ENCODE data around the gene MAST4. TPM values are rescaled to one million over a fixed set of nuclear protein-coding genes. Genes with fewer than 3 reads are reported as not detected.
A peak's percentile ranks its signal among the peaks of the same experiment; 100 is the strongest.

Gene MAST4
- total RNA-seq, 1 experiment from 2014 or later = 0.40 TPM

- no peak for DNase-seq (ENCODE audit: low spot score)
These were observed 276.6 kb downstream of the MAST4 start for GRCh38 chr5:66872736-66873331.

DNA sequence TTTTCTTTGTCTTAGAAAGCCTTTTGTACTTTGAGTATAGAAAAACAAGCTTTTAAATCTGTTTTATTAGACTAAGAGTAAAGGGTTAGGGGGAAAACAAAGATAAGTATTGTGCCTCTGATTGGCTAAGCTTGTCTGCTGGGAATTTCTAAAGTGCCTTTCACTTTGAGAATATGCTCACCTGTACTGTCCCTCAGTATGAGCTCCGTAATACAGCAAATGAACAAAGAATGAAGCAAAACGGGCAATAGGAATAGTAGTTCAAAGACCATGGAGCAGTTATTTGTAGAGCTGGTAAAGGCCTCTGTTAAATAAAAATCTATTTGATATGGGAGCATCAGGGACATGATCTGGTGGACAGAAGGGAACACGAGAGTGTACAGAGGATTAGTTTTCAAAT lies 277.8 kb downstream of the MAST4 start:
- DNase-seq (ENCODE audit: low spot score) = no peak

GRCh38 chr5:66875315-66875714 lies 279.1 kb downstream of the MAST4 start:
- DNase-seq (ENCODE audit: low spot score) = no peak

GRCh38 chr5:66876266-66876807 lies 280.1 kb downstream of the MAST4 start:
- DNase-seq (ENCODE audit: low spot score) = no peak

GRCh38 chr5:66877843-66878242 lies 281.6 kb downstream of the MAST4 start:
- DNase-seq (ENCODE audit: low spot score) = peak; percentile 11

DNA sequence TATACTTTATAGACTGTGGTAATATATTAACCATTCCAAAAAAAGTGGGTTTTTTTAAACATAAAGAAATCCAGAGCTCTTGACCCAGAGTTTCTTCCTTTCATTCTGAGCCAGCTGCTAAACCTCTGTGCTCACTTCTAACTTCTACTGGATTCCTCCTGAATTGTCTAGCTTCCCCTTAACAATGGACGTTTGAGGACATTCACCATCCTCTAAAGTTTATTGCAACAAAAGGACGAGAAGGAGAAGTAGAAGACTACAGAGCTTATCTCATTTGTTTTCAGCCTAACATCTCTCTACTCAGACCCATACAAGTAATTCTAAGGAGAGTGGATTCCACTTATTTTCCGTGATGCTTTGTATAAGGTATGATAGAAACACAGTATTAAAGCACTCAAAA lies 284.2 kb downstream of the MAST4 start:
- no peak for DNase-seq (ENCODE audit: low spot score)

- DNase-seq (ENCODE audit: low spot score) = no peak
These were observed 285.4 kb downstream of the MAST4 start for GRCh38 chr5:66881480-66882161.

DNA sequence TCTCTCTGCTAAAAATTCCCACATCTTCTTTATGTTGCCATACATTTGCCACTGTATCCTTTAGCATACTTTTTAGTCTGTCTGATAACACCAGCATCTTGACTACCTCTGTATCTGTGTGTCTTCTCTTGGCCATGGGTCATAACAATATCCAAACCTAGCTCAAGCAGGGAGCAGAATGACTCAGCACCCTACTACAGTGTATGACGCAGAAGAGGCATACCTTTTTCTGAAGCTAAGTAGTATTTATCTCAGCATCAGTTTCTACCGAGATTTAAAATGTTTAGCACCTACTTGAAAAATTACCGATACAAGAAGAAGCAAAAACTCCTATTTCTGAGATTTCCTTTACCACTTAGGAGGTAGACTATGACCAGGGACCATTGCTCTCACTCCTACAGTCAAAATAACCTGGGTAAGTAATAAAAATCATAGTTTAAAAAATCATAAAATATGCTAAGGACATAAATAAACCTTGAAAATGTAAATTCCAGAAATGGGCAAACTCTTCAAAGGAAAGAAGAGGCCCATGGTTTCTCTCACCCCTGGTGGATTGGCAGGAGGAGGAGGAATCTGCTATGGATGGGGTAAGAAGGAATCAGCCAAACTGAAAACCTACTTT lies 286.5 kb downstream of the MAST4 start:
- DNase-seq (ENCODE audit: low spot score) = peak; percentile 19

DNA sequence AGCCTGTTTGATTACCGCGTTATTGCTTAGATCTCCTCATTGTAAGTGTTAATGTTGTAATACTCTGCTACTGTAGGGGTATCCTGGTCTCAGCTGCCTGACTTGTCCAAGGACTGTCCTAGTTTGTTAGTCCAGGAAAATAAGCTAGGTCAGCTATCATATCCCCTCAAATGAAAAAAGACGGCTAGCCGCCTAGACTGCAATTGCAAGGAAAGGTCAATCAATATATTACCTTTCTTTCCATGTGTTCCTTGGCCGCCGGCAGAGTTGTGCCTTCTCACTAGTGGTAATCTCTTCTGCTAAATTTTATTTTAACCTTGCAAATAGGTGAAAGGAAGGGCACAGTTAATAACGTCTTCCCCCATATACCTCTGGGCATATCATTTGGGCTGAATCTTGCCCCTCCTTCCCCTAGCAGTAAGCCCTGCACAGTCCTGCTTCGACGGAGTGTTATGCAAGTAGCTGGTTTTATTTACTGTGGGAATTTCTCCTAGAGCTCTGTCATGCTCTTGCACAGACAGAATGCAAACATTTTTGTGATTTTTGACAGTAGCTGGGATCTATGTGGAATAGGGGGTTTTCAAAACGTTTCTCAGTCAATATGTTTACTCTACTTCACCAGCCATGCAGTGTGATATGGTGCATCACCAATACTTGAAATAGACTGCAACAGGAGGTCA lies 288.5 kb downstream of the MAST4 start:
- no peak for DNase-seq (ENCODE audit: low spot score)

DNA sequence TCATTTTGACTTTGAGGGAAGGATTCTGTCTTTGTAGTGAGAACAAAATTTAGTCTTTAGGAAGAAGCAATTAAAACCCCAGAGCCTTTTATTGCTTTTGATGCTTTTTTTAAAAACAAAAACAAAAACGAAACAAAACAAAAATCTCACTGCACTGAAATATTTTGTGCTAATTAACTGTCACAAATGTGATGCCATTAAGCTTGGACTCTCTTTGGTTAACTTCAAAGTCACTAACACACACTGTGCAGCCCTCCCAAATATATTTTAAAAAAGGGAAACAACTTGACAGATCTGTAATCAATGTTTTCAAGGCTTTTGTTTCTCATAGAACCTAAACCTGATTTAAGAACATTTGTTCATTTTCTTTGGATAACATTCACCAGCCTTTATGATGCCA lies 290.7 kb downstream of the MAST4 start:
- no peak for DNase-seq (ENCODE audit: low spot score)

GRCh38 chr5:66888613-66889012 lies 292.4 kb downstream of the MAST4 start:
- no peak for DNase-seq (ENCODE audit: low spot score)

DNA sequence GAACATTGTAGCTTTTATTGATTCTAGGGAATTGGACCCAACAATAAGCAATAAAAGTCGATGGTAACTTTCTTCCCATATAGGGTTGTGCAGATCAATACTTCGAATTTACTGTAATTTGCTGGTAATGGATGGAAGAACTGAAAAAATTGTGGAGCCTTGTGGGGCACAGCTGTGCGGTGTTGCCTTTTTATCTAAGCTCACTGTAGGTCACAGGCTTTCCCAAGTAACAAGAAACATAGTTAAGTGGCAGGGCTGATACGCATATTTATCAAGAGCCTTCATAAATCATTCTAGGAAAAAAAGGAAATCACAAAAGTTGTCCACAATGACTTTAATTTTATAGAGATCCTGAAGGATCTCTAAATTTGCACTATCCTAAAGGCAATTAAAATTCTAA lies 292.9 kb downstream of the MAST4 start:
- no peak for DNase-seq (ENCODE audit: low spot score)

DNA sequence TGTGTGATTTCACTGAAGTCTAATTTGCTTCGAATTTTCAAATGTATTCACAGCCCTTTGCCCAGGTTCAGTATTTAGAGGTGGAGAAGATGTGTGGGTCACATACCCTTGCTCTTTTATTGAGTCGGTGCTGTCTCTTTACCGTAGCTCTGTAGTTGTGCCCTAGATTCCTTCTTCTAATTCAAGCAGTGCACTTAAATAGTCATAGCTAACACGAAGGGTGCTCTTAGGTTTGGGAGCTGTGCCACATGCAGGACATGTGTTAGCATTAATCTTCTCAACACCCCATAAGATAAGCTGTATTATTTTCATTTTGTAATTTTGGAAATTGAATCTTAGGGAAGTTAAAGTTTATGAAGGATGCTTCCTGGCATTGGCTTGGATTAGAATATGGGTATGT lies 293.3 kb downstream of the MAST4 start:
- no peak for DNase-seq (ENCODE audit: low spot score)

GRCh38 chr5:66891184-66891925 lies 295.2 kb downstream of the MAST4 start:
- DNase-seq (ENCODE audit: low spot score) = peak; percentile 6

DNA sequence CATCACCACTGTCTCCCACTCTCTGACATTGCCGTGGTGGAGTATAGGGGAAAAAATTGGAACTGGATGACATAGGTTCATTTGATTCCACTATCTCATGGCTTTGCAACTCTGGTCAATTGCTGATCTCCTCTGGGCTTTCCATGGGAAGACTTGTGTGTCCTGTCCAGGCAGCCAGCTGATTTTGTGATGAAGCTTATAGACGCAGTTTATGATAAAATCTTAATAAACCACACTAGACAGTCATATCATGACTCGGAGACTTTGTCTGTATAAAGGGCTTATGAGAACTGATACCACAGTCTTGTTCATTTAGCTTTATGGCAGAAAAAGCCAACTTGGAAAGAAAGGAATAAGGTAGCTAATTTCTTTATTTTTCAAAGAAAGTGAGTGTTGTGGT lies 296.5 kb downstream of the MAST4 start:
- DNase-seq (ENCODE audit: low spot score) = no peak

DNA sequence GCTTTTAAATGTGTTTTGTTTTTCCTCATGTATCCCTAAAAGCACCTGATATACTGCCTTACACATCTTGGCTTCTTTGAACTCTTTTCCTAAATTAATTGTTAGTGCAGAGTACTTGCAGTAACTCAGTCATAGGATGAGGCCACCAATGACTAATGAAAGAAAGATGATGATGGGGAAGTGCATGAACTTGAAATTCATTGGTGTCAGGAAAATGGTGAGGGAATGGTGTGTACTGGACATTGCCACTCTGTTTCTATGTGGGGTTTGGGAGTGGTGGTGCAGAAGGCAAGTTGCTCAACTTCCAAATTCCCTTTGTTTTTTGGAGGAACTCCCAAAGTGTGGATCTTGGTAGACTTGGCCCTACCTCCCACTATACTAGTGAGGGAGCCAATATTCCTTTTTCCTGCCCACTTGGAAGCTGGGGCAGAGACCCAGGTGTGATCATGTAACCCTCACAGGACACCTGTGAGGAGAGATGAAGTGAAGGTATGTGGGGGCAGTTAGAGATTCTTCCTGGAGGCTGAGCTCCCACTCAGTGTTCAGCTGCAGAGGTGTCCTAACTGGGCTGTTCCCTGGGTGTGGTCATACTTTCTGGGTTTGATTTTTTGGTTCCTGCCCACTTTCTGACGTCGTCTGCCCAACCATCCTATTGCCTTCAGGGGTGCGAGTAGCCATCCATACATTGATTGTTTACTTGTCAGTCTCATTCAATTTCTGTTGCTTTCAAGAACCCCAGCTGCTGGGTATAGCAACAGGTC lies 298.5 kb downstream of the MAST4 start:
- DNase-seq (ENCODE audit: low spot score) = no peak

DNA sequence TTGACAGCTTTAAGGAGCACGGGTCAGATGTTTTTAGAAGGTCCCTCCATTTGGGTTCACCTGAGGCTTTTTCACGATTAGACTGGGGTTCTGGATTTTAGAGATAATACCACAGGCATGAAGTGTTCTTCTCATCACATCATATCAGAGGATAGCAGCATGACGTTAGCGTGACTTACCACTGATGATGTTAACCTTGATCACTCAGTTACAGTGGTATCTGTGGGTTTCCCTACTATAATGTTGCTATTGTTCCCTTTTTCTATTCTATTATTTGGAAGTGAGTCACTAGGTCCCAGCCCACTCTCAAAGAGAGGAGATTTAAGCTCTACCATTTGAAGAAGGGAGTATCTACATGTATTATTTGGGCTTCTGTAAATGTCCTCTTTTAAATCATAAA lies 300.0 kb downstream of the MAST4 start:
- DNase-seq (ENCODE audit: low spot score) = no peak

GRCh38 chr5:66897356-66897755 lies 301.2 kb downstream of the MAST4 start:
- no peak for DNase-seq (ENCODE audit: low spot score)

DNA sequence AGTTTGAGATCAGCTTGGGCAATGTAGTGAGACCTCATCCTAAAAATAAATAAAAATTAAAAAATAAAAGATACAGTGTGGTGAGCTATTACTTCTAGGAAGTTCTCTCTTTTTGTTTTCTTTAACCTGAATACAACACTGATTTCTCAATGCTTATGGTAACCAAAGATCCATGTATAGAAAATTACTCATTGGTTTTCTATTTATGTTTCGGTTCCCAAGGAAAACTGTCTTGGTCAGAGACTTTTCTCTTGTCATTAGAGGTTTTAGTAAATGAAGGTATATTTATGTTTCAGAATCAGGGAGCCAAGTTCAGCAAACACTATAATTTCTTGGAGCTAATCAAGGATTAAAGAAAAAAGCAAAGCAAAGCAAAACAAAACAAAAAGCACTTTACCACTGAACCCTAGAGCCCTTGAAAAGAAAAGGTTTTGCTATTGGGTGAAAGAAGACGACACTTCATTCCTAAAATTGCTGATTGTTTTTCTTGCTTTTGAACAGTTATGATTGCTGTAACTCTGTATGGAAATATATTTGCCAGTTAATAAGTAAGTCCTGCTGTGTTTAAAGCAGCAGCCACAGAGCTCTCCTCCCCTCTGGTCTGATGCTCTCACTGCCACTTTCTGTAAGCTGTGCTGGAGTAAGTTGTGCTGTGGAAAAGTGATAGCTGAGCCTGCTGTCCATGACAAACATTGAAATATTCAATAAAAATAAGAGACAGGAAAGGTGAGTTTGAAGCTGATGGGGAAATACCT lies 302.2 kb downstream of the MAST4 start:
- no peak for DNase-seq (ENCODE audit: low spot score)

- no peak for DNase-seq (ENCODE audit: low spot score)
These were observed 307.0 kb downstream of the MAST4 start for GRCh38 chr5:66903218-66903617.
